Measurements from ENCODE around the gene MBNL2. TPM values are rescaled to one million over a fixed set of nuclear protein-coding genes. Genes with fewer than 3 reads are reported as not detected.

MBNL2 gene
- polyA plus RNA-seq, 1 experiment: 44.0 TPM

- H3K27ac ChIP-seq (ENCODE audit: low read depth, low read length): no peak overlapping the region
- no peak for TF ChIP-seq CTCF (IDR thresholded peaks at IDR 0.05; ENCODE audit: low read depth, low read length)
- no peaks in the 10 kb centered on the region for H3K9me3 ChIP-seq (ENCODE audit: control insufficient read depth, insufficient read depth, low read length)
- DNase-seq (ENCODE audit: low read depth, low spot score): peak; percentile 20
- no peak overlapping the region for H3K4me3 ChIP-seq (ENCODE audit: low read depth, low read length)
- CTCF ChIA-PET: interaction anchor here (1.2 to 1.6 kb wide), 3 partner anchors 113 to 128 kb away, joined by 3 to 6 read pairs (median 6); no protein-coding TSS in a partner anchor
- H3K27me3 ChIP-seq (ENCODE audit: control insufficient read depth, insufficient read depth, low read length): no peaks in the 10 kb centered on the region
- POLR2A ChIA-PET: interaction anchor here (1.0 to 1.5 kb wide), 3 partner anchors 9 to 37 kb away, joined by 3 to 4 read pairs (median 3); partner anchors contain the start of gene MBNL2
Observed at GRCh38 chr13:97231829-97232196, 9.7 kb downstream of the MBNL2 start.

GRCh38 chr13:97233499-97233898 lies 11.4 kb downstream of the MBNL2 start:
- Histone ChIP-seq H3K4me3 (ENCODE audit: low read depth, low read length) (no peak overlapping the region), H3K27me3 (ENCODE audit: control insufficient read depth, insufficient read depth, low read length) (no peaks in the 10 kb centered on the region), H3K9me3 (ENCODE audit: control insufficient read depth, insufficient read depth, low read length) (no peaks in the 10 kb centered on the region), H3K27ac (ENCODE audit: low read depth, low read length) (no peak overlapping the region)
- TF ChIP-seq CTCF (IDR thresholded peaks at IDR 0.05; ENCODE audit: low read depth, low read length): no peak
- ChIA-PET CTCF (interaction anchor here (1.6 to 2.3 kb wide), 3 partner anchors 10 to 215 kb away, joined by 6 to 10 read pairs (median 6); no protein-coding TSS in a partner anchor), POLR2A (interaction anchor here (0.6 kb wide), 1 partner anchor 118 kb away, joined by 4 read pairs; no protein-coding TSS in a partner anchor)
- DNase-seq (ENCODE audit: low read depth, low spot score): no peak

- TF ChIP-seq CTCF (IDR thresholded peaks at IDR 0.05; ENCODE audit: low read depth, low read length): no peak
- no peaks in the 10 kb centered on the region for H3K27me3 ChIP-seq (ENCODE audit: control insufficient read depth, insufficient read depth, low read length)
- no peak overlapping the region for H3K27ac ChIP-seq (ENCODE audit: low read depth, low read length)
- no peak overlapping the region for H3K4me3 ChIP-seq (ENCODE audit: low read depth, low read length)
- DNase-seq (ENCODE audit: low read depth, low spot score): no peak
- no peaks in the 10 kb centered on the region for H3K9me3 ChIP-seq (ENCODE audit: control insufficient read depth, insufficient read depth, low read length)
- ChIA-PET POLR2A (no interaction called here), CTCF (interaction anchor here (1.6 to 2.3 kb wide), 3 partner anchors 11 to 216 kb away, joined by 6 to 10 read pairs (median 6); no protein-coding TSS in a partner anchor)
Observed at GRCh38 chr13:97234236-97234635, 12.1 kb downstream of the MBNL2 start.

- ChIA-PET CTCF (interaction anchor here (2.3 kb wide), 2 partner anchors 11 to 125 kb away, joined by 6 to 10 read pairs; no protein-coding TSS in a partner anchor), POLR2A (no interaction called here)
- Histone ChIP-seq H3K9me3 (ENCODE audit: control insufficient read depth, insufficient read depth, low read length) (no peaks in the 10 kb centered on the region), H3K27ac (ENCODE audit: low read depth, low read length) (no peak overlapping the region), H3K4me3 (ENCODE audit: low read depth, low read length) (no peak overlapping the region), H3K27me3 (ENCODE audit: control insufficient read depth, insufficient read depth, low read length) (no peaks in the 10 kb centered on the region)
- TF ChIP-seq CTCF (IDR thresholded peaks at IDR 0.05; ENCODE audit: low read depth, low read length): no peak
- DNase-seq (ENCODE audit: low read depth, low spot score): no peak
Observed at GRCh38 chr13:97234742-97235141, 12.6 kb downstream of the MBNL2 start.

- Histone ChIP-seq H3K27ac (ENCODE audit: low read depth, low read length) (no peak overlapping the region), H3K9me3 (ENCODE audit: control insufficient read depth, insufficient read depth, low read length) (no peaks in the 10 kb centered on the region)
- POLR2A ChIA-PET: interaction anchor here (0.7 kb wide), 2 partner anchors 14 to 63 kb away, joined by 3 read pairs; partner anchors contain the start of gene MBNL2
Observed at GRCh38 chr13:97235549-97236231, 13.6 kb downstream of the MBNL2 start.

More at GRCh38 chr13:97235549-97236231, 13.6 kb downstream of the MBNL2 start:
- CTCF ChIA-PET: interaction anchor here (2.3 kb wide), 1 partner anchor 12 kb away, joined by 6 read pairs; no protein-coding TSS in a partner anchor
- no peak for DNase-seq (ENCODE audit: low read depth, low spot score)
- no peak for TF ChIP-seq CTCF (IDR thresholded peaks at IDR 0.05; ENCODE audit: low read depth, low read length)
- Histone ChIP-seq H3K4me3 (ENCODE audit: low read depth, low read length) (no peak overlapping the region), H3K27me3 (ENCODE audit: control insufficient read depth, insufficient read depth, low read length) (no peaks in the 10 kb centered on the region)
